Measurements from ENCODE around the gene PPP5C. TPM values are rescaled to one million over a fixed set of nuclear protein-coding genes. Genes with fewer than 3 reads are reported as not detected.
A peak's percentile ranks its signal among the peaks of the same experiment; 100 is the strongest.

Gene PPP5C
- total and polyA plus RNA-seq, 2 of the 8 experiments (the other 6 are each of a cell fraction or from before 2014, with no cell fraction given) = 112 to 156 TPM

- Histone ChIP-seq H4K5ac (ENCODE audit: insufficient read length, low read depth, low read length) (no peak overlapping the region), H2BK15ac (ENCODE audit: low read length) (no peak overlapping the region), H3K79me1 (ENCODE audit: low read depth, low read length) (peaks cover 16% of the 10 kb centered on the region), H2BK12ac (ENCODE audit: low read depth, low read length) (0 out of 2 replicates have a peak overlapping the region, but pooled peaks have one; percentile 0), H4K20me1 (replicated peaks in 1 of 2; ENCODE audit: control insufficient read depth in 1 of 2, insufficient read depth in 2 of 2, low read length in 2 of 2) (peaks cover 3 to 13% of the 10 kb centered on the region in 2 experiments), H4K8ac (ENCODE audit: extremely low read depth, insufficient read depth, low read length) (no peak overlapping the region), H2BK120ac (replicated peaks; ENCODE audit: low read depth, low read length) (no peak overlapping the region), H3K27me3 (replicated peaks in 1 of 4; ENCODE audit: control insufficient read depth in 3 of 4, extremely low read depth in 1 of 4, insufficient read depth in 3 of 4, low read length in 3 of 4) (no peaks in the 10 kb centered on the region), H4K91ac (replicated peaks; ENCODE audit: insufficient read length, low read length) (peak overlapping the region; percentile 5), H3K79me2 (ENCODE audit: control insufficient read depth in 1 of 2, insufficient read depth in 2 of 2, low read length in 2 of 2) (peaks cover 3 to 58% of the 10 kb centered on the region in 2 experiments; a peak in 3 of 4 replicates), H3K4me2 (ENCODE audit: insufficient read depth in 1 of 2, low read depth in 2 of 2, low read length in 2 of 2) (no peak overlapping the region; a peak in 1 of 4 replicates), H3K4ac (replicated peaks; ENCODE audit: insufficient read length, low read depth, low read length) (peak overlapping the region; percentile 44), H2BK5ac (ENCODE audit: low read depth, low read length) (peak overlapping the region; percentile 67), H3K18ac (ENCODE audit: extremely low read depth, low read length) (no peak overlapping the region; the same call in 1 of the 2 replicates), H3K27ac (ENCODE audit: low read depth, low read length) (no peak overlapping the region), H3K9me3 (ENCODE audit: insufficient read depth in 2 of 2, low read depth in 1 of 2, low read length in 1 of 2) (no peaks in the 10 kb centered on the region), H3K4me3 (ENCODE audit: extremely low read depth in 1 of 4, insufficient read depth in 2 of 4, low read depth in 3 of 4, low read length in 4 of 4) (no peak overlapping the region), H3K56ac (replicated peaks; ENCODE audit: insufficient read length, low read depth, low read length) (no peak overlapping the region), H2AFZ (ENCODE audit: low read length) (no peak overlapping the region), H3K9ac (replicated peaks in 1 of 4; ENCODE audit: extremely low read depth in 1 of 4, low read depth in 3 of 4, low read length in 3 of 4) (peak overlapping the region in 1 of 4 experiments; percentile 13; a peak in 2 of 7 replicates), H2AK5ac (ENCODE audit: low read depth, low read length) (0 out of 2 replicates have a peak overlapping the region, but pooled peaks have one; percentile 8), H3K23ac (ENCODE audit: insufficient read length) (no peak overlapping the region), H3K4me1 (replicated peaks in 1 of 4; ENCODE audit: control insufficient read depth in 3 of 4, insufficient read depth in 4 of 4, low read length in 3 of 4) (peaks cover 14 to 30% (median 21%) of the 10 kb centered on the region in 4 experiments), H3K23me2 (ENCODE audit: low read depth, low read length) (no peaks in the 10 kb centered on the region), H2BK20ac (ENCODE audit: low read length) (no peak overlapping the region), H3K14ac (ENCODE audit: insufficient read length) (no peak overlapping the region), H3K36me3 (ENCODE audit: control insufficient read depth in 2 of 4, insufficient read depth in 4 of 4, low read length in 3 of 4) (peaks cover 2 to 24% (median 14%) of the 10 kb centered on the region in 4 experiments; a peak in 7 of 8 replicates)
- ChIA-PET POLR2A (ENCODE audit: partially characterized antibody) (interaction anchor here (1.1 to 2.0 kb wide), 7 partner anchors 11 to 24 kb away, joined by 3 to 8 read pairs (median 4); no protein-coding TSS in a partner anchor), CTCF (ENCODE audit: partially characterized antibody) (interaction anchor here (0.6 to 7.5 kb wide), 17 partner anchors 10 to 179 kb away, joined by 3 to 58 read pairs (median 3); partner anchors contain the start of gene PPP5C)
- DNase-seq (ENCODE audit: low read depth in 1 of 2, low spot score in 2 of 2) (no peak), FAIRE-seq (no peak)
- WGBS, 2 experiments (ENCODE audit: extremely low coverage in 1 of 2, insufficient coverage in 1 of 2, insufficient read length in 1 of 2, insufficient replicate concordance in 2 of 2, low coverage in 1 of 2, low lambda C conversion rate in 2 of 2, missing lambda C conversion rate in 1 of 2) = 92% methylated on average over 10 of the region's 10 CpGs; no CpG with 5 or more reads in 1 of the 2 experiments
- TF ChIP-seq KDM4A (IDR thresholded peaks at IDR 0.05; ENCODE audit: low read depth, low read length, severe bottlenecking) (no peak), CTCF (IDR thresholded peaks at IDR 0.05; ENCODE audit: control extremely low read depth in 1 of 3, insufficient read depth in 1 of 3, low read depth in 1 of 3, low read length in 3 of 3) (peak in 2 of 3 experiments; percentile 17 to 26; a peak in 3 of 4 replicates), RFX5 (IDR thresholded peaks at IDR 0.05; ENCODE audit: borderline replicate concordance, low read depth, low read length) (no peak), RAD21 (IDR thresholded peaks at IDR 0.05 in 1 of 2, conservative IDR thresholded peaks at IDR 0.05 in 1 of 2; ENCODE audit: low read depth in 2 of 2, low read length in 2 of 2) (peak; percentile 18 to 28; a peak in 2 of 4 replicates)
Observed at GRCh38 chr19:46371371-46371901, 24.5 kb downstream of the PPP5C start.

All from H1 (cell line).